Gastrocnemius medialis (tissue), 4 donors: ENCODE data around the gene ZNF135. TPM values are rescaled to one million over a fixed set of nuclear protein-coding genes. Genes with fewer than 3 reads are reported as not detected.

ENCODE experiments used
- ATAC-seq, 2 donors: fragments of 150-250 bp; one replicate each; pipeline ENCODE4 v1.9.1; 2016
- DNase-seq, 2 donors: peaks; one replicate each; pipeline ENCODE4 v3.0.0-alpha.2; 2019
- H3K27ac ChIP-seq, 4 donors: fragments of 200-600 bp; sonication (generic); 1 replicate in 1 of 4; 2 replicates in 3 of 4; pipeline ENCODE4 v1.5.1; 2016 to 2018; ENCODE audit warnings: mild to moderate bottlenecking in 2 of 4, moderate library complexity in 1 of 4
- H3K27me3 ChIP-seq, 3 donors: fragments of 200-600 bp; sonication (generic) in 2 of 3; 1 replicate in 1 of 3; 2 replicates in 2 of 3; pipeline versions ENCODE4 v1.5.1 to v1.6.0; 2016 to 2019; ENCODE audit warnings: mild to moderate bottlenecking in 1 of 3, moderate library complexity in 1 of 3
- H3K36me3 ChIP-seq, 2 donors: fragments of 200-600 bp; sonication (generic) in 1 of 2; one replicate each; pipeline ENCODE4 v1.5.1; 2017 to 2018
- H3K4me1 ChIP-seq, 2 donors: fragments of 200-600 bp; sonication (generic) in 1 of 2; one replicate each; pipeline ENCODE4 v1.5.1; 2016 to 2017; ENCODE audit warnings: mild to moderate bottlenecking in 2 of 2
- H3K4me3 ChIP-seq, 4 donors: fragments of 200-600 bp; sonication (generic) in 3 of 4; 1 replicate in 1 of 4; 2 replicates in 3 of 4; pipeline ENCODE4 v1.5.1; 2016 to 2019; ENCODE audit warnings: mild to moderate bottlenecking in 2 of 4
- H3K9me3 ChIP-seq, 3 donors: fragments of 200-600 bp; sonication (generic) in 2 of 3; 1 replicate in 1 of 3; 2 replicates in 2 of 3; pipeline ENCODE4 v1.5.1; 2016 to 2019
- POLR2A ChIP-seq, 2 donors: fragments of 450-650 bp; IDR thresholded peaks; one replicate each; pipeline ENCODE4 v1.6.1; 2017; ENCODE audit warnings: antibody characterized with exemption in 2 of 2, mild to moderate bottlenecking in 2 of 2, moderate library complexity in 2 of 2
- in situ Hi-C, 4 donors: fragments of 200-750 bp; cut with MboI; loops; one replicate each; pipeline versions ENCODE4 v1.15.0 to v1.8.0; 2017; ENCODE audit warnings: low sequenced_read_pairs in 4 of 4
- intact Hi-C: fragments of 100-400 bp; cut with DNase I; formaldehyde crosslinking; loops from one replicate; pipeline ENCODE4 v1.15.1; 2023; ENCODE audit warnings: low total_unique reads
- total RNA-seq, 4 donors: library from RNA; depleted of rRNA; stranded (reverse); fragments of >200 nt; gene quantifications; one replicate each; pipeline versions ENCODE4 v1.1.0 to v1.2.3, GENCODE V29; 2016
- TF ChIP-seq, protein P1 (sequence below), 5 experiments: fragments of 450-650 bp in 3 of 5; fragments of 200-600 bp in 2 of 5; sonication (generic) in 2 of 5; IDR thresholded peaks in 4 of 5; conservative IDR thresholded peaks in 1 of 5; 1 replicate in 4 of 5; 2 replicates in 1 of 5; pipeline ENCODE4 v1.5.1; 2016 to 2019; ENCODE audit warnings: antibody characterized with exemption in 5 of 5, mild to moderate bottlenecking in 3 of 5, moderate library complexity in 3 of 5

The ZNF135 gene
- total RNA-seq, 4 donors from 2014 or later = 0.36 to 0.73 (median 0.53) TPM

DNA sequence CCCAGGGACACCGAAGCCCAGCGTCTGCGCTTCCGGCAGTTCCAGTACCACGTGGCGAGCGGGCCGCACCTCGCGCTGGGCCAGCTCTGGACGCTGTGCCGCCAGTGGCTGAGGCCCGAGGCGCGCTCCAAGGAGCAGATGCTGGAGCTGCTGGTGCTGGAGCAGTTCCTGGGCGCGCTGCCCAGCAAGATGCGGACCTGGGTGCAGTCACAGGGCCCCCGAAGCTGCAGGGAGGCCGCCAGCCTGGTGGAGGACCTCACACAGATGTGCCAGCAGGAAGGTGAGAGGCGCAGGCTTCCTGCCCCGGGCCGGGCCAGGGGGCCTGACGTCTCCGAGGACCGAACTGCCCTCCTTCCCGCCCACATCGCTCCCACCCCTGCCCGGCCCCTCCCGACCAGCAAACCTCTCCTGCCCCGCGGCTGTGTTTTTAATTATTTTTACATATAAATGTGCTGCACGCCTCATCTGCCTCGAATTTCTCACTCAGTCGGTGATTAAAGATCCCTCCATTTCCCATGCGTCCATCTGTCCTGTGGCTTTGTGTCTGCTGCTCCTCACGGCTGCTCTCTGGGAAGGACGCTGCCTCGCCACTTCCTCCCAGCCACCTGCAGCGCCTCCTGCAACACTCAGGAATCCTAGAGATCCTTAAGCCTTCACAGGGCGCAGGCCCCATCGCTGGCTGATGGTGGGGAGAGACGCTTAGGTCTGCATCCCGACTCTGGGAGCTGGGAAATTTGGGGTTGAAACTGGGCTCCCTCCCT lies 21.0 kb upstream of the ZNF135 start:
- Histone ChIP-seq H3K27ac (no peak overlapping the region), H3K27me3 (peaks cover 8 to 33% (median 31%) of the 10 kb centered on the region in 3 donors), H3K4me3 (no peak overlapping the region), H3K4me1 (no peaks in the 10 kb centered on the region), H3K9me3 (peaks cover 0 to 6% (median 0%) of the 10 kb centered on the region in 3 donors), H3K36me3 (no peaks in the 10 kb centered on the region)
- in situ Hi-C loops = no loop called here
- no peak for TF ChIP-seq POLR2A (IDR thresholded peaks at IDR 0.05)
- TF ChIP-seq, protein P1, sequence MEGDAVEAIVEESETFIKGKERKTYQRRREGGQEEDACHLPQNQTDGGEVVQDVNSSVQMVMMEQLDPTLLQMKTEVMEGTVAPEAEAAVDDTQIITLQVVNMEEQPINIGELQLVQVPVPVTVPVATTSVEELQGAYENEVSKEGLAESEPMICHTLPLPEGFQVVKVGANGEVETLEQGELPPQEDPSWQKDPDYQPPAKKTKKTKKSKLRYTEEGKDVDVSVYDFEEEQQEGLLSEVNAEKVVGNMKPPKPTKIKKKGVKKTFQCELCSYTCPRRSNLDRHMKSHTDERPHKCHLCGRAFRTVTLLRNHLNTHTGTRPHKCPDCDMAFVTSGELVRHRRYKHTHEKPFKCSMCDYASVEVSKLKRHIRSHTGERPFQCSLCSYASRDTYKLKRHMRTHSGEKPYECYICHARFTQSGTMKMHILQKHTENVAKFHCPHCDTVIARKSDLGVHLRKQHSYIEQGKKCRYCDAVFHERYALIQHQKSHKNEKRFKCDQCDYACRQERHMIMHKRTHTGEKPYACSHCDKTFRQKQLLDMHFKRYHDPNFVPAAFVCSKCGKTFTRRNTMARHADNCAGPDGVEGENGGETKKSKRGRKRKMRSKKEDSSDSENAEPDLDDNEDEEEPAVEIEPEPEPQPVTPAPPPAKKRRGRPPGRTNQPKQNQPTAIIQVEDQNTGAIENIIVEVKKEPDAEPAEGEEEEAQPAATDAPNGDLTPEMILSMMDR (IDR thresholded peaks at IDR 0.05 in 4 of 5, conservative IDR thresholded peaks at IDR 0.05 in 1 of 5) = no peak
- intact Hi-C loops = no loop called here
- DNase-seq (no peak), ATAC-seq (no peak)

DNA sequence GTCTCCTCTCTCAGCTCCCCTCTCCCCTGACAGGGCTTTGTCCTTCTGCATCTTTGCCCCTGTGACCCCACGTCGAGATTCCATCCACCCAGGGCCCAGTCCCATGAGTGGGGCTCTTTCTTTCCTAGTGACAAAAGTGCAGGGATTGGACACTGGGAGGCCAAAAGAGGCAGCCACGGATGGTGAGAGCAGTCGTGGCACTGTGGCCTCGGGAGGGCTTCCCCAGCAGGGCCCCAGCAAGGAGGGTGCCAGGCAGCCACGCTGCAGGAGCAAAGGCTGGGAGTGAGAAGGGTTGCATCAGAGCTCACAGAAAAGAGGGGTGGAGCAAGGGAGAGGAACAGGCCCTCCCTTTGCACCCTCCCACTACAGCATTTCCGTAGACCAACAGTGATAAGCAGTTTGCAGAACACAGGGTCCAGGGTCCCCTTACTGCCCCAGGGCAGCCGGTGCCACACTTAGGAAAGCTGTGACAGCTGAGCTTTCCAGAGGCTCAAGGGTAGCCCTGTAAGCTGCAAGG lies 20.3 kb upstream of the ZNF135 start:
- H3K9me3 ChIP-seq = no peaks in the 10 kb centered on the region
- no peaks in the 10 kb centered on the region for H3K4me1 ChIP-seq
- no peak overlapping the region for H3K27ac ChIP-seq
- ATAC-seq (no peak), DNase-seq (no peak)
- TF ChIP-seq, protein P1 (IDR thresholded peaks at IDR 0.05 in 4 of 5, conservative IDR thresholded peaks at IDR 0.05 in 1 of 5) = no peak
- TF ChIP-seq POLR2A (IDR thresholded peaks at IDR 0.05) = no peak
- peaks cover 8 to 27% (median 25%) of the 10 kb centered on the region in 3 donors for H3K27me3 ChIP-seq
- intact Hi-C loops (no loop called here), in situ Hi-C loops (no loop called here)
- no peaks in the 10 kb centered on the region for H3K36me3 ChIP-seq
- H3K4me3 ChIP-seq = no peak overlapping the region

DNA sequence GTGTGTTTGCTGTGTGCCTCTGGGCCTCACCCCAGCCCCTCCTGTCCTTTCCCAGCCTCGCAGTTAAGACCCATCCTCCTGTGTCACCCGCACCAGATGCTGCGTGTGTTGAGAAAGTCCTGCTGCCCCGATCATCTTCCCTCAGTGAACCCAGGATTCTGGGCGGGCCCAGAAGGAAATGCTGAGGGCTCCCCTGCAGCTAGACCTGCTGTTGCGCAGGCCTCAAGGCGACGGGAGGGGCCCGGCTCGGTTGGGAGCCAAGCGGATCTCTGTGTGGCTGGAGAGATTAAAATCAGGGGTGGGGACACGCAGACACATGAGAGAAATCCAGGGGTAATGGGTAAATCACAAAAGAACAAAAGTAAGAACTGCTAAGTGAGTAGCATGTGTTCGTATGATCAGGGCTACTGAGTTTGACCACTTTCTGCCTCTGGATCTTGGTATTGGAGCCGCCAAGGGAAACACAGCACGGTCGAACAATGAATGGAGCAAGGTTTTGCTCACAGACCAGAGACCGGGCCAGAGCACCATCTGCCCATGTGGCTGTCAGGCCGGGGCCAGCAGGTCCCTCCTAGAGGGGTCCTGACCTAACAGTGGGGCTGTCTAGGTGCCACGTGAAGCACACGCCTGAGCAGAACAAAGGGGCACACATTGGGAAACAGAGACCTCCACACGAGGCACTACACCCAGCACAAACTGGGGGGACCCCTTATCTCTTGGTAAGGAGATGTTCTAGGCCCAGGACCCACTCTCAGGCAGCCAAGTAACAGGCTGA lies 18.1 kb upstream of the ZNF135 start:
- Histone ChIP-seq H3K9me3 (no peaks in the 10 kb centered on the region), H3K27me3 (peaks cover 0 to 9% (median 7%) of the 10 kb centered on the region in 3 donors), H3K27ac (no peak overlapping the region), H3K4me3 (no peak overlapping the region), H3K36me3 (no peaks in the 10 kb centered on the region), H3K4me1 (no peaks in the 10 kb centered on the region)
- no peak for TF ChIP-seq POLR2A (IDR thresholded peaks at IDR 0.05)
- TF ChIP-seq, protein P1 (IDR thresholded peaks at IDR 0.05 in 4 of 5, conservative IDR thresholded peaks at IDR 0.05 in 1 of 5) = no peak
- DNase-seq (no peak), ATAC-seq (no peak)
- in situ Hi-C loops (no loop called here), intact Hi-C loops (no loop called here)

DNA sequence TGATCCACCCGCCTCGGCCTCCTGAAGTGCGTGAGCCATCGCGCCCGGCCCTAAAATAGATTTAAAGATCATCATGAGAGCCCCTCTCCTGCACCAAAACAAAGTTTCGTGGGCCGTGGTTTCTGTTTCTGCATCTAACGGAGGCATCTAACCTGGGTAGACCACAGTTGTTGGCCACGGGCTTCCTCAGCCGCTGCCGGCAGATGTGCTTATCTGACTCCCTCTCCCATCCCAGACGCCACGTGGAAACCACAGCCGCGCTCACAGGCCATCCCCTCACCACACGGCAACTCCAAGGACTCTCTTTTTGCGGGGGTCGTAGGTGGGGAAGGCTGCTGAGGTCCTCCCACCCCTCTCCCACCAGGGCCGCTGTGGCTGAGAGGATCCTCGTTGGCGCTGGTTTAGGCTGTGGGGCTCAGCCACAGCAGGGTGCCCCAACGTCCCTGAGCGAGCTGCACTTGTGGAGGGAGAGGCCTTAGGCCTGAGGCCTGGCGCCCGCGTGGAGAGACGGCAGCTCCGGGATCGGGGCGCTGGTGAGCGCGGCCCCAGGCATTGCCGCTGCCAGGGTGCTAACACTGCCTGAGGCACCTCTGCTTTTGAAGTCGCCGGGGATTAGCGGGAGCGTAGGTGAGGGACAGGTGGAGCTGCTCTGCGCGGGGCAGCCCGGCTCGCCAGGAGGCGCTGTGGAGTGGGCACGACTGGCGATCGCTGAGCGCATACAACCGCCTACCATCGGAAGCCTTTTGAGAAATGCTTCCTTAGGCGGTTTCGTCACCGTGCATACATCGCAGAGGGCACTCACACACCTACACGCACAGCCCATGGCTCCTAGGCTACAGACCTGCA lies 16.4 kb upstream of the ZNF135 start:
- H3K9me3 ChIP-seq = no peaks in the 10 kb centered on the region
- no peak for TF ChIP-seq POLR2A (IDR thresholded peaks at IDR 0.05)
- H3K27me3 ChIP-seq = peaks cover 0 to 6% (median 3%) of the 10 kb centered on the region in 3 donors
- H3K4me1 ChIP-seq = no peaks in the 10 kb centered on the region
- intact Hi-C loops (no loop called here), in situ Hi-C loops (no loop called here)
- ATAC-seq (no peak), DNase-seq (no peak)
- H3K36me3 ChIP-seq = no peaks in the 10 kb centered on the region
- no peak overlapping the region for H3K27ac ChIP-seq
- H3K4me3 ChIP-seq = no peak overlapping the region
